Esophagus squamous epithelium (tissue), 5 donors: Measurements from ENCODE around the gene FLNB. TPM values are rescaled to one million over a fixed set of nuclear protein-coding genes. Genes with fewer than 3 reads are reported as not detected.

ENCODE experiments used
- DNase-seq: peaks from one replicate; lab custom pipeline; 2025; lab: John Stamatoyannopoulos, UW
- H3K27ac ChIP-seq, 4 donors: fragments of 200-600 bp; sonication (generic); one replicate each; pipeline ENCODE4 v1.5.1; 2016 to 2019; ENCODE audit warnings: mild to moderate bottlenecking in 1 of 4
- H3K27me3 ChIP-seq, 4 donors: fragments of 200-600 bp; sonication (generic); 1 replicate in 3 of 4; 2 replicates in 1 of 4; pipeline versions ENCODE4 v1.5.1 to v1.6.0; 2017 to 2021; ENCODE audit warnings: antibody characterized with exemption in 1 of 4
- H3K36me3 ChIP-seq, 3 donors: fragments of 200-600 bp; sonication (generic); one replicate each; pipeline ENCODE4 v1.5.1; 2016 to 2019
- H3K4me1 ChIP-seq, 3 donors: fragments of 200-600 bp; sonication (generic); one replicate each; pipeline ENCODE4 v1.5.1; 2017 to 2019
- H3K4me3 ChIP-seq, 4 donors: fragments of 200-600 bp; sonication (generic); 1 replicate in 3 of 4; 2 replicates in 1 of 4; pipeline ENCODE4 v1.5.1; 2016 to 2019; ENCODE audit warnings: mild to moderate bottlenecking in 2 of 4, moderate library complexity in 1 of 4
- H3K9me3 ChIP-seq, 3 donors: fragments of 200-600 bp; sonication (generic); one replicate each; pipeline ENCODE4 v1.5.1; 2016 to 2019
- POLR2A ChIP-seq, 4 donors: fragments of 450-650 bp; IDR thresholded peaks; one replicate each; pipeline ENCODE4 v1.6.1; 2017; ENCODE audit warnings: antibody characterized with exemption in 4 of 4, mild to moderate bottlenecking in 4 of 4, moderate library complexity in 3 of 4
- whole genome bisulfite sequencing, 2 donors: methylation state at CpG; one replicate each; pipeline ENCODE4 v1.1.5; 2018; 5-methylcytosine and 5-hydroxymethylcytosine counted together
- intact Hi-C: fragments of 100-400 bp; cut with DNase I; formaldehyde crosslinking; loops from one replicate; pipeline ENCODE4 v1.15.0; 2022
- total RNA-seq, 4 donors: library from RNA; depleted of rRNA; stranded (reverse); fragments of >200 nt; gene quantifications; one replicate each; pipeline ENCODE4 v1.1.0, GENCODE V29; 2016
- TF ChIP-seq, protein P1 (sequence below), 6 experiments: fragments of 450-650 bp in 4 of 6; fragments of 200-600 bp in 2 of 6; sonication (generic) in 2 of 6; IDR thresholded peaks; one replicate each; pipeline ENCODE4 v1.5.1; 2016 to 2019; ENCODE audit warnings: antibody characterized with exemption in 6 of 6, mild to moderate bottlenecking in 4 of 6, moderate library complexity in 4 of 6
- donor health status: DM: yes; HTN: yes; CAD: no.

Gene FLNB
- total RNA-seq, 4 donors from 2014 or later, result 65.4 to 77.0 (median 71.5) TPM

DNA sequence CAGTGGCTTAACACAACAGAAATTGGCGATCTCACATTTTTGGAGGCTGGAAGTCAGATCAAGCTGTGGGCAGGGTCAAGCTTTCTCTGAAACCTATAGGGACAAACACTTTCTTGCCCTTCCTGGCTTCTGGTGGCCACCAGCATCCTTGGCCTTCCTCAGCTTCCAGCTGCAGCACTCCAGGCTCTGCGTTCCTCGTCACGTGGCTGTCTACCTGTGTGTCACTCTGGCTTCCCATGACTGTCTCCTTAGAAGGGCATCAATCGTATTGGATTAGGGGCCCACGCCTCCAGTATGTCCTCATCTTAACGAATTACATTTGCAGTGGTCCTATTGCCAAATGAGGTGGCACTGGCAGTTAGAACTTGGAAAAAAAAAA, 176.7 kb downstream of the FLNB start:
- H3K4me3 ChIP-seq, result no peak overlapping the region
- intact Hi-C loops, result loop anchor here (5.0 kb wide), 1 partner anchor 112 kb away; no protein-coding TSS in a partner anchor
- 82 to 94% methylated on average over 6 to 7 of the region's 7 CpGs for WGBS, 2 donors
- H3K36me3 ChIP-seq, result no peaks in the 10 kb centered on the region
- H3K27me3 ChIP-seq, result no peaks in the 10 kb centered on the region
- H3K27ac ChIP-seq, result no peak overlapping the region
- H3K9me3 ChIP-seq, result no peaks in the 10 kb centered on the region
- no peak for TF ChIP-seq POLR2A (IDR thresholded peaks at IDR 0.05)
- TF ChIP-seq, protein P1, sequence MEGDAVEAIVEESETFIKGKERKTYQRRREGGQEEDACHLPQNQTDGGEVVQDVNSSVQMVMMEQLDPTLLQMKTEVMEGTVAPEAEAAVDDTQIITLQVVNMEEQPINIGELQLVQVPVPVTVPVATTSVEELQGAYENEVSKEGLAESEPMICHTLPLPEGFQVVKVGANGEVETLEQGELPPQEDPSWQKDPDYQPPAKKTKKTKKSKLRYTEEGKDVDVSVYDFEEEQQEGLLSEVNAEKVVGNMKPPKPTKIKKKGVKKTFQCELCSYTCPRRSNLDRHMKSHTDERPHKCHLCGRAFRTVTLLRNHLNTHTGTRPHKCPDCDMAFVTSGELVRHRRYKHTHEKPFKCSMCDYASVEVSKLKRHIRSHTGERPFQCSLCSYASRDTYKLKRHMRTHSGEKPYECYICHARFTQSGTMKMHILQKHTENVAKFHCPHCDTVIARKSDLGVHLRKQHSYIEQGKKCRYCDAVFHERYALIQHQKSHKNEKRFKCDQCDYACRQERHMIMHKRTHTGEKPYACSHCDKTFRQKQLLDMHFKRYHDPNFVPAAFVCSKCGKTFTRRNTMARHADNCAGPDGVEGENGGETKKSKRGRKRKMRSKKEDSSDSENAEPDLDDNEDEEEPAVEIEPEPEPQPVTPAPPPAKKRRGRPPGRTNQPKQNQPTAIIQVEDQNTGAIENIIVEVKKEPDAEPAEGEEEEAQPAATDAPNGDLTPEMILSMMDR (IDR thresholded peaks at IDR 0.05), result no peak
- peaks cover 0 to 24% (median 15%) of the 10 kb centered on the region in 3 donors for H3K4me1 ChIP-seq
- no peak for DNase-seq

GRCh38 chr3:58188173-58188564, 179.9 kb downstream of the FLNB start:
- DNase-seq, result no peak
- intact Hi-C loops, result loop anchor here (5.0 kb wide), 1 partner anchor 109 kb away; no protein-coding TSS in a partner anchor
- peaks cover 0 to 24% (median 15%) of the 10 kb centered on the region in 3 donors for H3K4me1 ChIP-seq
- no peaks in the 10 kb centered on the region for H3K9me3 ChIP-seq
- H3K27ac ChIP-seq, result peak overlapping the region in 2 of 4 donors; percentile 32 to 52
- H3K4me3 ChIP-seq, result no peak overlapping the region
- no peaks in the 10 kb centered on the region for H3K36me3 ChIP-seq
- 52 to 55% methylated on average over 6 of the region's 6 CpGs for WGBS, 2 donors
- TF ChIP-seq POLR2A (IDR thresholded peaks at IDR 0.05), result no peak
- TF ChIP-seq, protein P1 (IDR thresholded peaks at IDR 0.05), result no peak
- no peaks in the 10 kb centered on the region for H3K27me3 ChIP-seq

GRCh38 chr3:58188921-58189451, 180.8 kb downstream of the FLNB start:
- Histone ChIP-seq H3K4me3 (no peak overlapping the region), H3K4me1 (peaks cover 0 to 24% (median 15%) of the 10 kb centered on the region in 3 donors), H3K27me3 (no peaks in the 10 kb centered on the region), H3K9me3 (no peaks in the 10 kb centered on the region), H3K36me3 (no peaks in the 10 kb centered on the region), H3K27ac (peak overlapping the region in 3 of 4 donors; percentile 32 to 61 (median 52))
- intact Hi-C loops, result loop anchor here (5.0 kb wide), 1 partner anchor 108 kb away; no protein-coding TSS in a partner anchor
- WGBS, 2 donors, result 35 to 48% methylated on average over 5 to 7 of the region's 10 CpGs
- DNase-seq, result no peak
- no peak for TF ChIP-seq POLR2A (IDR thresholded peaks at IDR 0.05)
- TF ChIP-seq, protein P1 (IDR thresholded peaks at IDR 0.05), result no peak

DNA sequence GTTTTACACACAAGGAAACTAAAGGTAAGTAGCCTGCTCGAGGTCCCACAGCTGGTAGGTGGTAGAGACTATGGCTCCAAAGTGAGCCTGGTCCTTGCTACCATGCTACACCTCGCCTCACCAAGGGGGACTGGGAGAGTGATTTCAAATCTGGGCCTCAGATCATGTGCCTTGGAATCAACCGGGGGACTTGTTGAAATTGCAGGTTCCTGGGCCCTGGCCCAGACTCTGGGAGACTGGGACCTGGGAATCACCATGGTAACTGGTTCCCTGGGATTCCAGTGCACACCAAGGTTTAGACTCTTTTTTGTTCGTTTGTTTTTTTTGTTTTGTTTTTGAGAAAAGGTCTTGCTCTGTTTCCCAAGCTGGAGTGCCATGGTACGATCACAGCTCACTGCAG, 181.5 kb downstream of the FLNB start:
- TF ChIP-seq, protein P1 (IDR thresholded peaks at IDR 0.05), result no peak
- TF ChIP-seq POLR2A (IDR thresholded peaks at IDR 0.05), result no peak
- intact Hi-C loops, result loop anchor here (5.0 kb wide), 1 partner anchor 108 kb away; no protein-coding TSS in a partner anchor
- whole genome bisulfite sequencing, 2 donors, result 81 to 86% methylated on average over 5 of the region's 5 CpGs
- Histone ChIP-seq H3K27ac (peak overlapping the region in 2 of 4 donors; percentile 32 to 33), H3K4me3 (no peak overlapping the region), H3K27me3 (no peaks in the 10 kb centered on the region), H3K9me3 (no peaks in the 10 kb centered on the region), H3K4me1 (peaks cover 0 to 24% (median 15%) of the 10 kb centered on the region in 3 donors), H3K36me3 (no peaks in the 10 kb centered on the region)
- no peak for DNase-seq

DNA sequence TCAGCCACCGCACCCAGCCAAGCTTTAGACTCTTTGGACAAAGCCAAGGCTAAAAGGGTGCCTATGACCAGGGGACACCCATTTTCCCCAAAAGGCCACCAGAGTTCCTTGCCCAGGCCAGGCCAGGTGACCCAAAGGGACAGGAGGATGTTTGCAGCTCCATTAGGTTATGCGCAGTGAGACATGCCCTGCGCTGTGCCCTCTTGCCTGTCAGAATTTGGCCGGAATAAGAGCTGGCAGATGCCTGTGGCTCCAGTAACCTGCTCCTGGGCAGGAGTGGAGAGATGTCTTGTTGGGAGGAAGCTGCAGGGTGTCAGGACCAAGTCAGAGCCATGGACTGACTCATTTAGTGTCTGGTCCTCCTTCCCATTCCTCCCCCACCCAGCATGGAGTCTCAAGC, 182.1 kb downstream of the FLNB start:
- Histone ChIP-seq H3K4me3 (no peak overlapping the region), H3K9me3 (no peaks in the 10 kb centered on the region), H3K36me3 (no peaks in the 10 kb centered on the region), H3K4me1 (peaks cover 0 to 24% (median 15%) of the 10 kb centered on the region in 3 donors), H3K27ac (no peak overlapping the region), H3K27me3 (no peaks in the 10 kb centered on the region)
- TF ChIP-seq POLR2A (IDR thresholded peaks at IDR 0.05), result no peak
- TF ChIP-seq, protein P1 (IDR thresholded peaks at IDR 0.05), result no peak
- 100% methylated on average over 2 to 3 of the region's 4 CpGs for WGBS, 2 donors
- intact Hi-C loops, result no loop called here
- DNase-seq, result no peak
